ENCODE measurements around the gene STXBP5.
A peak's percentile ranks its signal among the peaks of the same experiment; 100 is the strongest.
"Not testable (repeated sequence)": the region's sequence is repeated elsewhere in the genome, so short reads cannot be mapped to it uniquely, and the experiment has no call there.

STXBP5 gene

DNA sequence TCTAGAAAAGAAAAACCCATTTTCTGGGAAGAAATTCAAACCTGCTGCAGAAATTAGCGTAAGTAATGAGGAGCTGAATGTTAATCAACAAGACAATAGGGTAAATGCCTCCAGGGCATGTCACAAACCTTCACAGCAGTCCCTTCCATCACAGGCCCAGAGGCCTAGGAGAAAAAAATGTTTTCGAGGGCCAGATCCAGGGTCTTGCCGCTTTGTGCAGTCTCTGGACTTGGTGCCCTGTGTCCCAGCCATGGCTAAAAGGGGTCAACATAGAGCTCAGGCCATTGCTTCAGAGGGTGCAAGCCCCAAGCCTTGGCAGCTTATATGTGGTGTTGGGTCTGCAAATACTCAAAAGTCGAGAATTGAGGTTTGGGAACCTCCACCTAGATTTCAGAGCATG, 99.8 kb downstream of the STXBP5 start:
- DNase-seq = no peak

DNA sequence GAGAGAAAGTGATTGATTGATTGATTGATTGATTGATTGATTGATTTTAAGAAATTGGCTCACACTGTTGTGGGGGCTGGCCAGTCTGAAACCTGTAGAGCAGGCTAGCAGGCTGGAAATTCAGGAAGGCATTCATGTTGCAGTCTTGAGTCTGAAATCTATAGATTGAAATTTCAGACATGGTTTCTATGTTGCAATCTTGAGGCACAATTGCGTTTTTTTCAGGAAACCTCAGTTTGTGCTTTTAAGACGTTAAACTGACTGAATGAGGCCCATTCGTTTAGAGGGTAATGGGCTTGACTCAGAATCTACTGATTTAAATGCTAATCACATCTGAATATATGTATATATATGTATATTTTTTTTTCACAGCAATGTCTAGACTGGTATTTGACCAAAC, 106.3 kb downstream of the STXBP5 start:
- DNase-seq = no peak

DNA sequence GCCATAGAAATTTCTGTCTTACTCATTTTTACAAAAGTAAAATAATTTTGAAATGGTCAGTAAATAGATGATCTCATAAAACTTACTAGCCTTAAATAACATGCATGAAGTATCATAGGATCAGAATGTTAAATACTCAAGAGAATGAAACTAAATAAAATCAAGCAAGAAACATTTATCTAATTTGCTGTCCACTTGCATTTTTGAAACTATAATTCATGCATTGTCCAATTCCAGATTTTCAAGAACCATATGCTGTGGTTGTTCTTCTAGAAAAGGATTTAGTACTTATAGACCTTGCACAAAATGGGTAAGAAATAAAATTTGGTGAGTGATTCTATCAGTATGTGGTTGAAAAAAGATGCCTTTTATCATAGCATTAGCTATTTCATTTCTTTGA, 107.0 kb downstream of the STXBP5 start:
- no peak for DNase-seq

DNA sequence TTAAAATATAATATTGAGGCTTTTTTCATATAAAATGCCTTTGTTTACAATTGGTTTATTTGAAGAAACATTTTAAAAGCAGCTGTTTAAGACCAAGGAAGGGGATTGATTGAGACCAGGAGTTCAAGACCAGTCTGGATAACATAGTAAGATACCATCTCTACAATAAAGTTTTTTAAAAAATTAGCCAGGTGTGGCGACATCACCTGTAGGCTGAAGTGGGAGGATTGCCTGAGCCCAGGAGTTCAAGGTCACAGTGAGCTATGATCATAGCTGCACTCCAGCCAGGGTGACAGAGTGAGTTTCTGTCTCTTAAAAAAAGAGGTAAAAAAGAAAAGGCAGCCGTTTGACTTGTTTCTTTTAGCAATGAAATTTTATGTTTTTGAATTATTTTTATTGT, 117.0 kb downstream of the STXBP5 start:
- DNase-seq = no peak

DNA sequence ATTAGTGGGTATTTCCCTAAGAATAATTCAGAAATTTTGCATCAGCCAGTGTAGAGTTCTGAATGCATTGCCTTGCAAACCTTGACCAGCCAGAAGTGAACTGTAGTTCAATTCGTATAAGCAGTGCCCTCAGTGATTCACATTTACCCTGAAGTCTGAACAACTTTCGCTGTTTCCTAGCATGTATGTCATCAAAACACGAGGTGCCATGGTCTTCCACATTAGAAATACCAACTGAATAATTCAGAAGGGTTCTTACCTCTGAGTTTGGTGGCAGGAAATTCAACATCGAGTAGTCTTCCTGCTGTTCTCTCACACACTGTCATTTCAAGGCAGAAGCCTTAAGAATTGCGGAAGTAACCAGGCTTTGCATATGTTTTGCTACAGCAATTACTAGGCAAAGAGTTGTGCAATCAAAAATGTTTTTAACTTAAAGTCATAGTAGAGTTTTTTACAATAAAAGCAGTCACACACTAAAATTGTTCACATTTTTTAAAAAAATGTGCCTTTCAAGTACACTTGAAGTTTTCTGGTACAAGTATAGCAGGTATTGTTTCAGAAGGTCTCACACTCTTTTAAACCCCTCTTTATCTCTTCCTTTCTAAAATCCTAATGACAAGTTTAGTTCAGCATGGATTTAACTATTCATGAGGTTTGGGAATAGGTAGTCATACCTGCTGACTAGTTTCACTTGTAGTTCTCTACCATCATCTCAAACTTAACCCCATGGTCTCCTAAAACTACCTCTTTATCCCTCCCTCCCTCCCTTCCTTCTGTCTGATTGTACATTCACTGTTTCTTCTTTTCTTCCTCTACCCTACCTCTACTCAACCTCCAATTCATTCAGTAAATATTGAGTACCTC, 118.3 kb downstream of the STXBP5 start:
- peak; percentile 37 for DNase-seq

DNA sequence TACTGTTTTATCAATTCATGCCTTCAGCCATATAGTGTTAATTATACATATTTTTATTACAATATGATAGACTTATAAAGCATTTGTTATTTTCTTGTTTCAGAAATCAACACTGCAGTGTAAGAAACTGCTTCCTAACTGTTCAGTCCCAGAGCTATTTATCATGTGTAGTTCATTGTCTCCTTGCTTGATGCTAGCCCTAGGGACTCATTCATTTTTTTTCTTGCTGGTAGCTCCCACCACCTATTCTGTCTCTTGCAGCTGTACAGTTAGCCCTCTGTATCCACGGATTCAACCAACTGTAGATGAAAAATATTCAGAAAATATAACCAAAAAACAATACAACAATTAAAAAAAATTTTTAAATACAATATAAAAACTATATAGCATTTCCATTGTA, 121.3 kb downstream of the STXBP5 start:
- no peak for DNase-seq

DNA sequence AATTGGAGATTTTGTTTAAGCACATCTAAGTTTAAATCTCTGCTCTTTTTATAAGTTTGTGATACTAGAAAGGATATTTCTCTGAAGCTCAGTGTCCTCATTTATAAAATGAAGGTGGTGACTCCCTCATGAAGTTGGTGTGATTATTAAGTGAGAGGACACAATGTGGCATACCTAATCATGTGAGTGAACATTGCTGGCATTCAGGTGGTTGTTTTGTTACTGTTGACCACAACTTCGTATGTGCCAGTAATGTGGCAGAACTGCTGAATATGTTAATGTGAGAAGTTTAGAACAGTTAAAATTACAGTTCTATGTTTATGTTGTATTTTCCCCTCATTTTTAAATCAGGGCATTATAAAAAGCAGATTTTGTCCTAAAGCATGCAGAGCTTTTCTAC, 127.2 kb downstream of the STXBP5 start:
- DNase-seq = no peak

DNA sequence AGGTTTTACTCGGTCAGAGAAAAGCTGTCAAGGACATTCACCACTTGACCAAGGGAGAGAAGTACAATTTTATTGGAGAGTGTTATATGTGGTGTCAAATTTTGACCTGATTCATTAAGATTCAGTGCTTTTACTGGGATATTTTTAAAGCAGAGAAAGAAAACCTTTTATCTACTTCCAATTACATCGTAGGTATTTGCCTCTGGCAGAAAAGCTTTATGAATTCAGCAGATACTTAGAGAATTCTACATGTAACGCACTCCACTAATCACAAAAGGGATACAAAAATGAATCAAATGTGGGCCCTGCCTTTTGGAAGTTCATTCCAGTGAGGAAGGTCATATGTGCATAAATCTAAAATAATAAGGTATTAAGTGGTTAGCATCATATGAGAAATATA, 133.7 kb downstream of the STXBP5 start:
- DNase-seq = no peak

DNA sequence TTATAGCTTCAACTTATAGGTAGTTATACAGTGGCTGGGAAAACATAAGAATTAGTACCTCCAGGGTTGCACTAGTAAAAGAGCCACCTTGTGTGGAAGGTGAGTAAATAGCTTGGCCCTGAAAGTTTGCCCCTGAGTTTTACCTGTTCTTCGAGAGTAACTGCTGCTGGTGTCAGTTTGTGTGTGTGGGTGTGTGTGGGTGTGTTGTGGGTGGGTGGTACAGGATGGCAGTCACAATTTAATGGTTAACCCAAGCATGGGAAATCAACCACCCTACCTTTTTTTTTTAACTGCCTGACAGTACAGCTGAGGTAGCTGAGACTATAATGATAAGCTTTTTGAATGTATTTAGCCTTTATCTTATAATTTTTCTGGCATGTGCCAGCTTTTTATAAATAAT, 137.3 kb downstream of the STXBP5 start:
- DNase-seq = no peak

DNA sequence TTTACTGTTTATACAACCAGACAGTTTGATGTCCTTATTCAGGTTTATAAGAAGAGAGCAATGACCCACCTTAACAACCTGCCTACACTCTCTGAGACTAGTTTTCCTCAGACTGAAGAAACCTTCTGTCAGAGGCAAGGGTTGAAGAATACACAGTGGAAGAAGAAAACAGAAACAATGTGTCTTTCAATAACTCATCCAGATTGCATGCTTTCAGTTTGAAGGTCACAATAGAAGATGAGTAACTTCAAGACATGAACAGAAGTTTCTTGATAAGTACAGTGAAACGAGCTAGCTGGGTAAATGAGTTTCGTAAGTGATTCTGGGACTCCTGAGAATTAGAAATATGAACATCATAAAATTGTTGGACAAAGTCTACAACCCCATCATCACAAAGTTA, 141.7 kb downstream of the STXBP5 start:
- no peak for DNase-seq

DNA sequence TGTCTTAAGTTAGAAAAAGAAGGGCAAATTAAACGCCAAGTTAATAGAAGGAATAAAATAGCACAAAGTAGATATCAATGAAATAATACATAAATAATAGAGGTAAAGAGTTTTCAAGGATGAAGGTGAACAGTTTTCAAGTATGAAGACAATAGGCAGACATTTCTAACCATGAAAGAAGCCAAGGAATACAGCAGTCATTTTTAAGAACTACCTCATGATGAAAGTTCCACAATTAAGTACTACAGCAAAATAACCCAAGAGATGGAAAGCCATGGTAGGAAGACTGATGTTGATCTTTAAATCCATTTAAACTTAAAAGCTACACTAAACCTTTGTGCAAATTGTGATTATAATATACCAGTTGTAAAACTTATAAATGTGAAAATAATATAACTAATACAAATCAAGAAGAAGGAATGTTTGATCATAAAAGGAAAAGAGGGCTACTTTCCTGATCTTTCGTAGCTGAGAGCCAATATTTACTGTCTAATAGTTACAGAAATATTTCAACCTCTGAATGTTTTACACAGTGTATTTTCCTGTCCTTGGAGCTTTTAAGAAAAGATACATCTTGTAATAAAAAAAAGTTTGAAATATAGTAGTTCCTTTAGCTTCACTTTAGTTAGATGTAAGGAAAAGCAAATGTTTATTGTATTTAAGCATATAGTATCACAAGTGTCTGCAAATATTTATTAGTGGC, 143.1 kb downstream of the STXBP5 start:
- DNase-seq = no peak

DNA sequence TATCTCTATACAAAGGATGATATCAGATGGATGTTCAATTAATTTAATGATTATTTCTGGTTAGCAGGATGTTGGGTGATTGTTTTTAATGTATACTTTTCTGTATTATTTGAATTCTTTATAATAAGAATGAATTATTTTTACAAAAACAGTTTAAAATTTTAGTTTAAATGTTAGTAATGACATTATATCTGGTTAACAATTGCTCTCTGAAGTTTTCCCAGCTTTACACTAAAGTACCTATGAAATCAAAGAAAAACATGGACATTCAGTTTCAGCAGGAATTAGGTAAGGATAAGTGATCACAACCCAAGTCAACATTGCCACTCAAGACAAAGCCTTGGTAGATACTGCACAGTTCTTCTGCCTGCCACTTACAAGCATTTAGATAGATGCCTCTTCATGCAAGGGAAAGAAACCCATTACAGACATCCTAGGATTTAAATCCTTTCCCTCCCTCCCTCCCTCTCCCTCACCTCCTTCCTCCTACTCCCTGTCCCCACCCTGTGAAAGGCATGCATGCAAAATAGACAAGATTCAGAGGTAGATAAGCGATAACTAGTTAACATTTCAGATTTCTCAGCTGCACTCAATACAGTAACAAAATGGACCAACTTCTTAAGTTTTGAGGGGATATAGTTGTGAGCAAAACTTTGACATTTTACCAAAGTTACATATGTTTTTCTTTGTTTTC, 143.8 kb downstream of the STXBP5 start:
- DNase-seq = no peak

DNA sequence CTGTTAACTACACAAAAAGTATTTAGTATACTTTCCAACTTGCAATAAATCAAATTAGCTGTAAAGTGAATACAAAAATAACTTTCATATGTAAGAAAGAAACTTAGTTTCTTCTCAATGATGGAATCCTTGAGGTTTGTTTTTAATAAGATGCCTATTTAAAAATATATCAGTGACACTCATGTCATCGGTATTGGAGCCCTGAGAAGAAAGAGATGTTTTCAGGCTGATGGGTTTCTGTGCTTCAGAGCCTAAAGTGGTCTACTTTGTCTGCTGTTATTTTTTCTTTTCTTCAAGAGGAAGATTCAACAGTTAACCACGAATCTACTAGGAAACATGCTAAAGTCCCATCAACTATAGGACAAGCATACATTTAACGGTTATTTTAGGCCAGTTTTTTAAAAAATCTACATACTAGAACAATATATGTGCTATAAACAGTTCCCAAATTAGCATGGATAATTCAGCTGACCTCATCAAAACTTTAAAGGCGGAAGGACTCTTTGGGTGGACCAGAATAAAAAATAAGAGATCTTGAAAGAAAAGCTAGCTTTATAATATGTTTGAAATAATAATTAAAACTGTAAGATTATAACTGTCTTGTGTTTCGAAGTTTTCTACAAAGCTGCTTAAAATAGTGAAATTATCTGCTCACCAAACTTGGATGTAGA, 157.2 kb downstream of the STXBP5 start:
- DNase-seq = no peak

DNA sequence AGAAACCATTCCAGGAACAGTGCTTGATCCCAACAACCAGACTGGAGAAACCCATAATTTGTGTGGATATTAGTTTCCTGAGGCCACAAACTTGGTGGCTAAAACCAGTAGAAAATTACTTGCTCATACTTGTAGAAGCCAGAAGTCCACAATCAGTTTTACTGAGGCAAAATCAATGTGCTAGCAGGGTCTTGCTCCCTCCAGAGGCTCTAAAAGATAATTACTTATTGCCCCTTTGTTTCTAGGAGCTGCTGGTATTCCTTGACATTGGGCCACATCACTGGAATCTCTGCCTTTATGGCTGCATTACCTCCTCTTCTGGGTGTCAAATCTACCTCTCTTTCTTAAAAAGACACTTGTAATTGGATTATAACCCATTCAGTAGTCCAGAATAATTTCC, 162.1 kb downstream of the STXBP5 start:
- DNase-seq = no peak

DNA sequence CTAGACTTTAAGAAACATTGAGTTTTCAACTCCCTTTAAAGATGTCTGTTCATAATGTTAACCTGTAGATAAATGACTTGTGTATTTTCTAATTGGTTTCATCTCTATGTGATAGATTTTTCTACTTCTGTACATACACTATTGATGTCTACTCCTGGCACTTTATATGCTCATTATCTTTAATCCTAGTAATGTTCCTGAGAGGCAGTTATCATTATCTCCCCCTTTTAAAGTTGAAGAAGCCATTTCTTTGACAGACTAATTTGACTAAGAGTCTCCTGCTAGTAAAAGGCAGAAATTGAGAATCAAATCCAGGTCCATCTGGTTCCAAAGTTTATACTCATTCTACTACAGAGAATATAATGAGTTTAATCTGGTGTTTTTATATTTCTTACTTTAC, 167.1 kb downstream of the STXBP5 start:
- DNase-seq = no peak

DNA sequence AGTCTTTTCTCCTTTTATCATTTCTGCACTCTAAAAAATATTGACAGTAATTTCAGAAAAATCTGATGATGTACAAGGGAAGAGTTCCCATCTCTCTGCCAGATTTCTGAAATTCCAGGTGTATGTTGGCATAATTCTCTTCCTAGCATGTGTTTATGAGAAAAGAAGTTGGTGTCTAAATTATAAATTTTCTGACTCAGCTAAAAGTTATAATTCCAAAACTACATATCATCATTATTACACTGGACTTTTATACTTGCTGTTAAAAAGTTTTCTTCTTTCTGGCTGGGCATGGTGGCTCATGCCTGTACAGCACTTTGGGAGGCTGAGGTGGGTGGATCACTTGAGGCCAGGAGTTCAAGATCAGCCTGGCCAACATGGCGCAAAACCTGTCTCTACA, 168.6 kb downstream of the STXBP5 start:
- no peak for DNase-seq

DNA sequence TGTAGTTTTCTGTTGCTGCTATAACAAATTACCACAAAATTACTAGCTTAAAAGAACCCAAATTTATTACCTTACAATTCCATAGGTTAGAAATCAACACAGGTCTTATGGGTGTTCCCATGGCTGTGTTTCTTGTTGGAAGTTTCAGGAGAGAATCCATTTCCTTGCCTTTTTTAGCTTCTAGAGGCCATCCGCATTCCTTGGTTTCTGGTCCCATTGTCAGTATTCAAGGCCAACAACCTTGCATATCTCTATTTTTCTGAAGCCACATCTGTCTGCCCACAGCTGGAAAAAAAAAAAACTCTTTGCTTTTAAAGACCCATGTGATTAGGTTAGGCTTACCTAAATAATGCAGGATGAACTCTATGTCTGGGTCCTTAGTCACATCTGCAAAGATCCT, 174.6 kb downstream of the STXBP5 start:
- DNase-seq = no peak

DNA sequence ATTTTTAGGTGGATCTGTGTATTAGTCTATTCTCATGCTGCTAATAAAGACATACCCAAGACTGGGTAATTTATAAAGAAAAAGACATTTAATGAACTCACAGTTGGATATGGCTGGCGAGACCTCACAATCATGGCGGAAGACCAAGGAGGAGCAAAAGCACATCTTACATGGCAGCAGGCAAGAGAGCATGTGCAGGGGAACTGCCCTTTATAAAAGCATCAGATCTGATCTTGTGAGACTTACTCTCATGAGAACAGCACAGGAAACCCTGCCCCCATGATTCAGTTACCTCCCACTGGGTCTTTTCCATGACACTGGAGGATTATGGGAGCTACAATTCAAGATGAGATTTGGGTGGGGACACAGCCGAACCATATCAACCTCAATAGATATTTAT, 176.6 kb downstream of the STXBP5 start:
- DNase-seq = not testable (repeated sequence)

DNA sequence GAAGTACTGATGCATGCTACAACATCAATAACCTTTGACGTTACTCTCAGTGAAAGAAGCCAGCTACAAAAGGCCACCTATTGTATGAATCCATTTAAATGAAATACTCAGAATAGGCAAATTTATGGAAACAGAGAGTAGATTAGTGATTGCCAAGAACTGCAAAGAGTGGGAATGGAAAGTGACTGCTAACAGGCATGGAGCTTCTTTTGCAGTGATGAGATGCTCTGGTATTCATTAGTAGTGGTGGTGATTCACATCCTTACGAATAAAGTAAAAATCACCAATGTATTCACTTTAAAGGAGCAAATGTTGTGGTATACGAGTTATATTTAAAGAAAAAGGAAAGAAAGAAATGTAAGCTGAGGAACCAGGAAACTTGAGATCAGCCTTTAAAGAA, 177.5 kb downstream of the STXBP5 start:
- DNase-seq = no peak

DNA sequence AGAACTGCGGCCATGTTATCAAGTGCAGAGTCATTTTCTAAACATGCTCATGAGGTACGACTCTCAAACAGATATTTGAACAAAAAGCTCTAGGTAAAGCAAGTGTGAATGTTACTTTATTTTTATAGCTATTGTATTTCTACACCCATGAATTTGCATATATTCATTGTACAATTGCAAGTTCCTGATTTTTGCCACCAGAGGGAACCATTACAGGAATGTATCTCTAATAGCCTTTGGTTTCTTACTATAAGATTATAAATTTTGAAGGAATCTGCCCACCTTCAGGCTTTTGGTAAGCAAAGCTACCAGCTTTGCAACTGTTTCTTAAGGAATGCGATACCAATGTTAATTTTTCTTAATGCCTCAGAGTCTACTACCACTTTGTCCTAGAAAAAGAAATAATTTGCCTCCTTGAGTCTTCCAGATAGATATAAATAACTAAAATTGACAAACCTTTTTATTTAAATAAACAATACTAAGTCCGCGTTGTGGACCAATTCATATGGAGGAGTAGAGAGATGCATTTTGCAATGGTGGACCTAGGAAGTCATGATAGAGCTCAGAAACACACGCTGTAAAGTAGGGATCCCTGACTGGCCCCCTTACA, 178.8 kb downstream of the STXBP5 start:
- DNase-seq = no peak

DNA sequence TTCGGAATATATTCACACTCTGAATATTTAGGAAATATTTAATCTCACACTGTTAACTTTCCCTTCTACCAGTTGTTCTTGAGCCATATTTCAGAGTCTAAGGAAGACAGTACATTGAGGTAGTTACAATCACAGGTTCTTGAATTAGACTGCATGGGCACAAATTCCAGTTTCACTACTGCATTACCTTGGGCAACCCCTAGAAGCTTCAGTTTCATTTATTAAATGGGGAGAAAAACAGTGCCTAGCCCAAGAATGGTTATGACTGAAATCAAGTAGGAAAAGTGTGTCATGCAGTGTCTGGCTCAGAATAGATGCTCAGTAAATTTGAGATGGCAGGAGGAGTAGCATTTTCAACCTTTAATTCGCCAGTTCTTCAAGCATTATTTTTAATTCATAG, 179.8 kb downstream of the STXBP5 start:
- no peak for DNase-seq

DNA sequence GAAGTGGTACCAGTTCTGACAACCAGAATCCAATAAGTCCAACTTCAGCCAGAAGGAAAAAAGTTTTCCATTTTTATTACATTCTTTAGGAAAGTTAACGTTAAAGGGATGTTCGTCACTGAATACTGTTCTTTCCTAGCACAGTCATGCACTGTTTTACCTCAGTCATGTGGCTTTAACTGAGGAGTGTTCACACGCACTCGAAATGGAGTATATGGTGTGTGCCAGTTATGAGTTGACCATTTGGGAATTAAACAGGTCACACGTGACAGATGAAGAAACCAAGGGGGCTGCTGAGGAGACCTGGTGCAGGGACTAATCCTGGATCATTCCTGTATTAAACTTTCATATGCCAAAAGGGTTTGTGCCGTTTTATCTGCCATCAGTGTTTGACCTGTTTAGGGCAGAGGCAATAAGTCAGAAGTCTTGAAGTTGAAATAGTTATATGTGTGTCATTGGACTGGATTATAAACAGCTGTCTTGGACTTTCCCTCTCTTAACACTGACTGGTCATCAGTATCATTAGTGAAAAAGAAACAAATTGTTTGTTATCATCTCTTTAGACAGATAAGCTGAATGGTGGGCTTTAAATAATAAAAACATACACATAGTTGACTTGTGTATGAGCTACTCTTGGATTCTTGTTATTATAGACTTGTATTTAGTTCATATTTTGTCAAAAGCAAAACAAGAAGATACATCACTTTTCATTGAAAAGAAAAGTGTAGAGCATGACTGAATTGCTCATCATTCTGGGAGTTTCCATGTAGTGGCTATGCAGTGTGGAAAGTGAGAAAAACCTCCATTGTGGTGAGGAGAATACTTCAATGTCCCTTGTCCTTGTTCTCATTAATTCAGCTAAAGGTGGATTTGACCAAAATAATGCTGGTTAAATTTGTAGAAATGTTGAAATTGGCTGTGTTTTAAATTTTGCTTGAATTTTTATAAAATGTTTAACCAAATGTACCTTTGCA, 180.8 kb downstream of the STXBP5 start:
- no peak for DNase-seq

Measured in CD4-positive, alpha-beta T cell treated with Interleukin-12 subunit alpha and Interleukin-12 subunit beta, for 1 hour (primary cell).